NCI-H1417 treated with DMSO at 0.1 percent for 48 hours (cell line): ENCODE measurements around the gene ERVFRD-1.

ENCODE experiments used
- DNase-seq: peaks from one replicate; lab custom pipeline; 2025; lab: John Stamatoyannopoulos, UW

ERVFRD-1 gene

DNA sequence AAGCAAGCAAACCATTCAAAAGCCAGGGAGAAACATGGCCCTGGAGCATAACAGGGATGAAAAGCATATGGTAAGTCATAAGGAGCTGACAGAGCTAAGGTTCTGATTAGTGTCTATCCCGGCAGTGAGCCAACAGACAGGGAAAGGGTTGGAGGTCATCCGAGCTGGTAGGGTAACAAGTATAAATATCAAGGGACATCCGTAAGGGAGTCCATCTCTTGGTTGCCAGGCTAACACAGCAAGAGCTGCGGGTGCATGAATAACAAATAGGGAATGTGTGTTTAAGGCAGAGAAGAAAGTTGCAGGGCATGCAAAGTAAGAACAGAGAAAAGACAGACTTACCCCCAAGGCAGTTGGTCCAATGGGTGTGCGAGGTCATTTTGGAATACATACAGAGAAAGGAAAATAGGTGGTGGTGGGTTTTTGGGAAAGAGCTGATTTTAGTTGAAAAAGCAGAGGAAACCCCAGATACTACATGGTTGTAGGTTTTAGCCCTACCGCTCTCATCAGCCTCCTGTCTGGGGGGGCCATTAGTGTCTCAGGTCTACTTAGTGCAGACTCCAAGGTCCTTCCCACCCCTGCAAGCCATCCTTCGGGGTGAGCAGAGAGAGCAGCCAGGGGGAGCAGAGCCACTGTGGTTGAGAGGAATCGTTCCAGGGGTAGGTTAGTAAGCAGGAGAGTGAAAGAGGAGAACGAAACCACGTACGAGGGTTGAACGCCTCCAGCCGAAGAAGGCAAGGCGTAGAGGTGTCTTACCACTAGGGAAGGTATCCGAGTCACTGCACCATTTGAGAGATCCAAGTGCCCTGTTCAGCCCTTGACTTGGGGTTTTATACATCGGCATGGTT, at the start of gene ERVFRD-1:
Gene ERVFRD-1, minus strand, starts transcription at position 805 of the 848 bp plus-strand sequence. CDS start 6,415 bp downstream, outside the sequence.
- no peak for DNase-seq

GRCh38 chr6:11160199-11160598, 48.7 kb upstream of the ERVFRD-1 start:
- no peak for DNase-seq

- no peak for DNase-seq
Measured at GRCh38 chr6:11155589-11155988, 44.1 kb upstream of the ERVFRD-1 start.

DNA sequence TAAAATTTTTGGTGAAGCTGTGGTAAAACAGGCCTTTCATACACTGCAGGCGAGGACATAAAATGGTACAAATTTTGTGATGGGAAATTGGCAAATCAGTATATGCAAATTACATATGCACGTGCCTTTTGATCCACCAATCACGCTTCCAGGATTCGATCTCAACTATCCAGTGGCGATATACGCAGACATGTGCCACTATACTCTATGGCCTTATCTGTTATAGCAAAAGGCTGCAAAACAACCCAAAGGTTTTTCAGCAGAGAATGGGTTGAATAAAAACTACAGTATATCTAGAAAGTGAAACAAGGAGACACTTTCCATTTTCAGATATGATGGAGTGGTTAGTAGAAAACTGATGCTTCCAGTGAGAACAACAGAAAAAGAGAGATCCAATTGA, 41.9 kb upstream of the ERVFRD-1 start:
- DNase-seq = no peak

- no peak for DNase-seq
Measured at GRCh38 chr6:11152581-11152980, 41.1 kb upstream of the ERVFRD-1 start.

DNA sequence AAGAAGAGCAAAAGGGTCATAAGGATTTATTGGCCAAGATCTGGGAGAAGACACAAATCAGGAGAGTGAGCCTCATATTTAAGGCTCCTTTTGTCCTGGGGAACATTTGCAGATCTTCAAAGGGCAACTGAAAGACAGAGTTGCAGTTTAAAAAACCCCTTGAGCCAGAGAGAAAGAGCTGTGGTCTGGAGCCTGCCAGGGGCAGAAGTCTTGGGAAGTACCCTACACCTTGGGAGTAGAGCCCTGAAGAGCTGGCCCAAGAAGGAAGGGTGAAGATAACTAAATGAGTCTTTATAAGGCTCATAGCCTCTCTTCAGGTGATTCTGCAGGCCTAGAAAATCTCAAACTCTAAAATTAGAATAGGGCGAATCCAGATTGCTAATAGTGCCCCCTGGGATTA, 40.0 kb upstream of the ERVFRD-1 start:
- DNase-seq = no peak

DNA sequence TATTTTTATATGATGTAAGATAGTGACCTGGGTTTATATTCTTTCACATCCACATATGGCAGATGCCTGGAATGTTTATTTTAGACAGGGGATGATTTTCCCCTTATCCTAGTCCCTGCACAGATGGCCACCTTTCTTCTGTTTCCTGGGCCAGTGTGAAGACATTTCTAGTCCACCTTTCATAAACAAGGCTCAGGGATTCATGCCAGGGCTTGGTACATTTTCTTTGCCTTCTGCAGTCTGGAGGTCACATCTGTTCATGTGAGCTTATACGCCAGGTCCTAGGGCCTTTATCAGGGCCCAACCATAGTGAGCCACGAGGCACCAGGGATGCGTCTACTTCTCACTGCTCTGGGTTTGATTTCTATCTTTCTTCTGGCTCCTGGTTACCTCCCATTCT, 38.0 kb upstream of the ERVFRD-1 start:
- DNase-seq = no peak

GRCh38 chr6:11146117-11146826, 34.7 kb upstream of the ERVFRD-1 start:
- DNase-seq = no peak

GRCh38 chr6:11144393-11144851, 32.9 kb upstream of the ERVFRD-1 start:
- no peak for DNase-seq

GRCh38 chr6:11143394-11144371, 32.2 kb upstream of the ERVFRD-1 start:
- no peak for DNase-seq

DNA sequence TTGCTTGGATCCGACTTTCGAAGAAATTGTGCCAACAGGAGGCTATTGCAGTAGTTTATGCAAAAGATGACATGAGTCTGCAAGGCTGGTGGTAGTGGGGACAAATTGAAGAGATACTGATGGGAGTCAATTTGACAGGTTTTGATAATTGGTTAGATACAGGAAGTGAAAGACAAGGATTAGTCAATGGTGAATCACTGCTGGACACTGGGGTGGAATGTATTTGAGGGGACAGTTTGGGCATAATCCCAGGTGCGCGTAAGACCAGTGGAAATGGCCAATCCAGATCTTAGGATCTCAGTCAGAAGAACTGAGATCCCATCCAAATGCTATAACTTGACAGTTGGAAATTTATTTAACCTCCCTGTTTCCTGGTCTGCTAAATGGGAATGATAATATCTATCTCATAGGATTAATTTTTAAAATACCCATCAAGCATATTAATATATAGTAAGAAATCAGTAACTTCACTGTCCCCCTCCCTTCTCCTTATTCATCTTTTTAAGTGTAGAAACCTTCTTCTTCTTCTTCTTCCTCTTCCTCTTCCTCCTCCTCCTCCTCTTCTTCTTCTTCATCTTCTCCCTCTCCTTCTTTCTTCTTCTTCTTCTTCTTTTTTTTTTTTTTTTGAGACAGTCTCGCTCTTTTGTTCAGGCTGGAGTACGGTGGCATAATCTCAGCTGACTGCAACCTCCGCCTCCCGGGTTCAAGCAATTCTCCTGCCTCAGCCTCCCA, 30.9 kb upstream of the ERVFRD-1 start:
- no peak for DNase-seq

GRCh38 chr6:11141295-11141694, 29.8 kb upstream of the ERVFRD-1 start:
- DNase-seq = no peak

DNA sequence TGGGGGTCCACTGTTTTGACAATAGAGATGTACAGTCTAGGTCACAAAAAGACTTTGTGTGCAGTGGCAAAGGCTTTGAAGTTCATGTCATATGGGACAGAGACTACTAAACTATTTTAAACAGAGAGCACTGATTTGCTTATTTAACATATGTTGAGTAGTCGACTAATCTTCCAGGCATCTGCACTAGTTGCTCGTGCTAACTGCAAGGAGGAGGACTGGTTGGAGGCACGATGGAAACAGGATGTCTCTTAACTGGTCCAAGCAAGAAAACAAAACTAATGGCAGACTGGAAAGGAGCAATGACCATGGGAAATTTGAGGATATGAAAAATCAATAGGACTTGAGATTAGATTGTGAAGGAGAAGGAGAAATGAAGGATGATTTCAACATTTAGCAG, 28.5 kb upstream of the ERVFRD-1 start:
- DNase-seq = no peak

DNA sequence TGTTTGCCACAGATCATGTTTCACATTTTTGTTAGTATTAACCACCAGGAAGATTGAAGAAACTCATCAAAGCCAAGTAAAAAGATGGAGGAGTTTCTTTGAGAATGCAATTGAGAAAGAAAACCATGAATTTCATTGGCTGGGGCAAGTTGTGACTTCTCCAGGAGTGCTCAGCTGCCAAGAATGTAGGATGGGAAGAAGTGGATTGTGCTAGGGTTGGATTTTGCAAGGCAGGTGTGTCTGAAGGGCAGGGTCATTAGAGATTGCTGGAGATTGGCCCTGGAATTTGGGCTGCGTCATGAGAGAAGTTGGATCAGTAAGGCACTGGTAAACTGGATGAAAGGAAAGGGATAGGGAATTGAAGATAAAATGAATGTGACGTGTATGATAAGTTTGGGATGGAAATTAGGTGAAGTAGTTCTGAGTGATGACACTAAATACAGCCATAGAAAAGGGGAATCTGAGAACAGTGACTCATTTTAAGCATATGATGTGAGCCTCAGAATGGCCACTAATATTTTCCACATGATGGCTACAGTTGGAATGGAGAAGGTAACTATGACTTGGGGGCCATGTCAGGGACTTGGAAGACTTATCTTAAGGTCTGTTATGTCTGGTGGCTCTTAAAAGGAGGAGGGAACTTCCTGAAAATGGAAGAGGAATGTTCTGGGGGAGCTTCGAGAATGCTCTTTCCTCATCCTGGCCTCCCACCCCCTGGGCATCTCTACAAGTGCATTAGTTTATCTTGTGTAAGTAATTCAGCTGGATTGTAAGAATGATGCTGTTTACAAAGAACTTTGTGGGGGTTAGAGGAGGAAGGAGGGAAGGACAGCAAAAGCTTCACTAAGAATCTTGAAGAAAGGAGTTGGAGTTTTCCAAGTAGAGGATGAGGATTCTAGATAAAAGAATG, 27.8 kb upstream of the ERVFRD-1 start:
- DNase-seq = no peak

DNA sequence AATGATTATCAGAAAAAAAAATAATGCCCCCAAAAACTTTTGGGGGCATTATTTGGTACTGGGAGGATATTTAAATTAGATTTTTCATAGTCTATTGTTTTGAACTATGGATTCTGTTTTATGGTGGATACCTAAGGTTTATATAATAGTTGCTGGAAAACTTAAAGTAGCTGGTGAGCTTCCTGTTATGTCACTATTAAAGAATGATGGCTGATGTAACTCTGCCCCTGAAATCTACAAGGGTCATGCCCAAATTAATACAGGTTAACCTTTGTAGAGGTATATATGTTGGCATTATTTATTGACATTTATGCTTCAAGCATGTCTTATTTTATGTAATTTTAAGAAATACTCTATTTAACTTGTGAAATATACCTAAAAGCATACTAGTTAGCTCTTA, 25.3 kb upstream of the ERVFRD-1 start:
- no peak for DNase-seq

GRCh38 chr6:11133281-11133680, 21.8 kb upstream of the ERVFRD-1 start:
- DNase-seq = no peak

GRCh38 chr6:11132194-11132888, 20.8 kb upstream of the ERVFRD-1 start:
- no peak for DNase-seq

GRCh38 chr6:11130605-11131004, 19.1 kb upstream of the ERVFRD-1 start:
- no peak for DNase-seq

- no peak for DNase-seq
Measured at GRCh38 chr6:11129908-11130565, 18.5 kb upstream of the ERVFRD-1 start.
